Tongue (tissue), 2 donors: ENCODE results near the gene CLCN3. TPM values are rescaled to one million over a fixed set of nuclear protein-coding genes. Genes with fewer than 3 reads are reported as not detected.
A peak's percentile ranks its signal among the peaks of the same experiment; 100 is the strongest.
"Not testable (repeated sequence)": the region's sequence is repeated elsewhere in the genome, so short reads cannot be mapped to it uniquely, and the experiment has no call there.

Experiments
- DNase-seq: peaks from one replicate; pipeline ENCODE4 v3.0.0-alpha.2; 2015
- total RNA-seq: library from RNA; depleted of rRNA; stranded (reverse); fragments of >200 nt; gene quantifications from one replicate; pipeline ENCODE4 v1.2.3, GENCODE V29; 2014

Gene CLCN3
- 61.1 TPM for total RNA-seq

DNA sequence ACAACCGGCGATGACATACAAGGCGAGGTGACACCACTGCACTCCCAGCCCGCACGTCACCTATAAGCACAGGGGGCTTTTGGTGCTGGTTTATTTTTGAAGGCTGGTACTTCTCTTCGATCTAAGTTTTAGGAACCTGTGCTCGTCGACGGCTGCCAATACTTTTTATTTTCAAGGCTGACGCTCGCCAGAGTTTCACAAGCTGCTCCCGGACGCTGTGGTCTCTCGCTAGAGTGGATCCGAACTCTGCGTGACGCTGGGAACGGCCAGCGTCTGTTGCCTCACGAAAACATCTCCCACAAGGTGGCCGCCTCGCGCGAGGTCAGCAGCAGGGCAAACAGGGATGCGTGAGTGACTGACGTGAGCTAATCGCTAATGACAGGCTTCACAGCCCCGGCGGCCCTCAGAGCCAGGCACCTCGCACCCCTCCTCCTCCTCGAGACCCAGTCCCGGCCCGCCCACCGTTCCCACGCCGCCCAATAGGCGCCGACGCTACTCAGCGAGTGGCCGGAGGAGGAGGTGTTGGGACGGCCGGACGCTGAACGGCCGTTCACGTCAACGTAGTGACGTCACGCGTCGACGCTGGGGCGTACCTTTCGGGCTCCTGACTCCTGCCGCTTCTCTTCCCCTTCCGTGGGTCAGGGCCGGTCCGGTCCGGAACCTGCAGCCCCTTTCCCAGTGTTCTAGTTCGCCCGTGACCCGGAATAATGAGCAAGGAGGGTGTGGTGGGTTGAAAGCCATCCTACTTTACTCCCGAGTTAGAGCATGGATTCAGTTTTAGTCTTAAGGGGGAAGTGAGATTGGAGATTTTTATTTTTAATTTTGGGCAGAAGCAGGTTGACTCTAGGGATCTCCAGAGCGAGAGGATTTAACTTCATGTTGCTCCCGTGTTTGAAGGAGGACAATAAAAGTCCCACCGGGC is at the start of gene CLCN3:
TSS of gene CLCN3 (plus strand) at position 621 of the 922 bp plus-strand sequence. CDS start 15,351 bp downstream, outside the sequence.
- peak; percentile 99 for DNase-seq

DNA sequence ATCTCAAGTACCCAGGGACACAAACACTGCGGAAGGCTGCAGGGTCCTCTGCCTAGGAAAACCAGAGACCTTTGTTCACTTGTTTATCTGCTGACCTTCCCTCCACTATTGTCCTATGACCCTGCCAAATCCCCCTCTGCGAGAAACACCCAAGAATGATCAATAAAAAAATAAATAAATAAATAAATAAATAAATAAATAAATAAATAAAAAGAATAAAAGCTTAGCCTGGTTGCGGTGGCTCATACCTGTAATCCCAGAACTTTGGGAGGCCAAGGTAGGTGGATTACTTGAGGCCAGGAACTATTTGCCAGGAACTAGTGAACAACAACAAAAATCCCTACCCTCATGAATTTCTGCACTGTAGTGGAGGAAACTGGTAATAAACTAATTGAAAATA is 49.4 kb upstream of the CLCN3 start:
- DNase-seq, result not testable (repeated sequence)

GRCh38 chr4:169571435-169571834 is 48.9 kb upstream of the CLCN3 start:
- peak; percentile 7 for DNase-seq

DNA sequence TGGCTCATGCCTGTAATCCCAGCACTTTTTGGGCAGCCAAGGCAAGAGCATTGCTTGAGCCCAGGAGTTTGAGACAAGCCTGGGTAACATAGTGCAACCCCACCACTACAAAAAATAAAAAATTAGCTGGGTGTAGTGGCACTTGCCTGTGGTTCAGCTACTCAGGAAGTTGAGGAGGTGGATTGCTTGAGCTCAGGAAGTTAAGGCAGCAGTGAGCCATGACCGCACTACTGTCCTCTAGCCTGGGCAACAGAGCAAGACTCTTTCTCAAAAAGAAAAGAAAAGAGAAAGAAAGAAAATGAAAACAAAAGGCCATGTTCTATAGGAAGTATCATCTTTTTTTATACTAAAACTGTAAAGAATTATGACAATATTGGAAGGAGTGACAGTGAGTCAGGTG is 46.5 kb upstream of the CLCN3 start:
- DNase-seq, result no peak

- DNase-seq, result no peak
These were observed 38.2 kb upstream of the CLCN3 start for GRCh38 chr4:169582203-169582602.

DNA sequence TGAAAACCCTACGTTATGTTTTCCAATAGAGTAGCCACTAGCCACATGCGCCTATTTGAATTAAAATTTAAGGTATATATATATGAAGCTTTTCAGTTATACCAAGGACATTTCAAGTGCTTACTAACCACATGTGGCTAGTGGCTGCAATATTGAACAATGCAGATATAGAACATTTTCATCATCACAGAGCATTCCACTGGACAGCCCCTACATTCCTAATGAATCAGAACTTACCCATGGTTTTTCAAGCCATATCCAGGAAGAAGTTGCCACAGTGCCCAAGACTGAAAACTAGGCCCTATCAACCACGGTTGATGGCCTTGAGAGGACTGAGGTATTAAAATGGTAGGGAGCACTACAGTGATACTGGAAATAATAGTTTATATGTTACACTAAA is 37.7 kb upstream of the CLCN3 start:
- DNase-seq, result no peak

DNA sequence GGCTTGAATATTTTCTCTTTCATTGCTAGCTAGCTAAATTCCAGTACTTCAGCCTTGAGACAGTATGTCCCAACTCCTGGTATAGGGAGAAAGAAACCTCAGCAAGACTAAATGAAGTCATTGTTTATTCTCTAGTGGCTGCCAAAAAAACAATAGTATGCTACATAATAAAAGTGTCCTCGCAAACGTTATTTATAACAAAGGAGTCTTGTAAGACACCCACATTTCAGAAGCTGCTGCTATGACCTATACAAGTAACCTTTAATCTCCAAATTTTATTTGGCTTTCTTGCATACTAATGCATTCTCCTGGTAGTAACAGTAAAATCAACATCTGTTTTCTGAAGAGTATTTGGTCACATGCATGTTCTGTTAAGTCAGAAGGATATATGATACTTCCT is 36.8 kb upstream of the CLCN3 start:
- DNase-seq, result no peak

- DNase-seq, result no peak
These were observed 27.3 kb upstream of the CLCN3 start for GRCh38 chr4:169593050-169593560.

GRCh38 chr4:169594560-169595195 is 25.7 kb upstream of the CLCN3 start:
- no peak for DNase-seq

DNA sequence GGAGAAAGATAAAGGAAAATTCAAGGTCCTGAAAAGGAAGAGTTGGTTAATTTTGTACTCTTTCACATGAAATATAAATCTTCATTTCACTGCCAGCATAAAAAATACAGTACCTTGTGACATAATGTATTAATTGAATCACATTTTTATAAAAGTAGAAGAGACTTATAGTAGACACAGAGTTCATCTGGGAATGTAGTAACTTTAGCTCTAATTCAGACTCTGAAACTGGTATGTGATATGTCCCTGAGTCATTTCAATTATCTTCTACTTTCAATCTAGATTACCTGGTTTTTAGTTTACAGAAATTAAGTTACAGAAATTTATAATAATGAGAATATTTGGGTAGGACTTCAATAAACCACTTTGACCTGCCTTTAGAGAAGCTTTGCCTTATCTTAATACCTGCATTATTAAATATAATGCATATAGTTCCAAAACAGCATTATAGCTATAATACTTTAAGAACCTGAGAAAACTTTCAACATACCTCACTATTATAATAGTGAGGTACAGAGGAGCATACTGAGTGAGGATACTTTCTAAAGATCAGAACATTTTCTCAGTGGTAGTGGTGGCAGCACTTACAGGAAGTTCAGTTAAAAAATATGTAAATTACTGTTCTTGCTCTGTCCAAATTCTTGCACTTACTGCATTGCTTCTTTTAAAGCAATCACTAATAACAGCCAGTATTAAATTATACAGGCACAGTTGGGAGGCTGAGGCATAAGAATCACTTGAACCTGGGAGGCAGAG is 19.2 kb upstream of the CLCN3 start:
- no peak for DNase-seq

DNA sequence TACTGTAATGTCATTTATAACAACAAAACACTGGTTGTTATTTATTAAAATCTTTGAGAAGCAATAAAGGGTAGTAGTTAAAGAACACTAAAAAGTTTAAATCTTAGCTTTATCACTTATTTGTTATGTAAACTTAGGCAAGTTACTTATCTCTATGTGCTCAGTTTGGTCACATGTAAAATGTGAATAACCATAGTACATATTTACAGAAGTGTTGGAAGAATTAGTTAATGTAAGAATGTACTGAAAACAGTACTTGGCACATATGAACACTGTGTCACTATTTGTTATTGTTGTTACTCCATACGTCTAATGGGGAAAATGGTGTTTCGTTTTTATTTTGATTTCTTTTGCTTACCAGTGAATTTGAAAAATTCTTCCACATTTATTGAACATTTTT is 17.1 kb upstream of the CLCN3 start:
- DNase-seq, result no peak

- DNase-seq, result no peak
These were observed 16.1 kb upstream of the CLCN3 start for GRCh38 chr4:169604131-169604900.

DNA sequence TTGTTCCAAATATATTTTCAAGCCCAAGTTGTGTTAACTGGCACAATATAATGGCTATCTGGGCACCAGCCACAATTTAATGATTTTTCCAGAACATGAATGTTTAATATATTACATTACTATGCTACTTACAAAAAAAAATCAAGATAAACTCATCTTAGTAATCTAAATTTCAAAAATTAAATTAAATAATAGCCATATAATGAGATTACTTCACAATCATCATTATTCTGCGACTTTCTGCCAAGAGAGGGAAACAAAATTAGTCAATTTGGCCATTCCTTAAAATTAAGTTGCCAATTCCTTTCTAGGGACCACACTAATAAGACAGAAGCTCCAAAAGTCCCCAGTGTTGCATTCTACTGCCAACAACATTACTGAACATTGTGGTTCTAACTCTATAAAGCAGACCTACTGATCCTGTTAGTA is 15.5 kb upstream of the CLCN3 start:
- DNase-seq, result no peak

GRCh38 chr4:169611157-169611556 is 9.2 kb upstream of the CLCN3 start:
- DNase-seq, result peak; percentile 29

DNA sequence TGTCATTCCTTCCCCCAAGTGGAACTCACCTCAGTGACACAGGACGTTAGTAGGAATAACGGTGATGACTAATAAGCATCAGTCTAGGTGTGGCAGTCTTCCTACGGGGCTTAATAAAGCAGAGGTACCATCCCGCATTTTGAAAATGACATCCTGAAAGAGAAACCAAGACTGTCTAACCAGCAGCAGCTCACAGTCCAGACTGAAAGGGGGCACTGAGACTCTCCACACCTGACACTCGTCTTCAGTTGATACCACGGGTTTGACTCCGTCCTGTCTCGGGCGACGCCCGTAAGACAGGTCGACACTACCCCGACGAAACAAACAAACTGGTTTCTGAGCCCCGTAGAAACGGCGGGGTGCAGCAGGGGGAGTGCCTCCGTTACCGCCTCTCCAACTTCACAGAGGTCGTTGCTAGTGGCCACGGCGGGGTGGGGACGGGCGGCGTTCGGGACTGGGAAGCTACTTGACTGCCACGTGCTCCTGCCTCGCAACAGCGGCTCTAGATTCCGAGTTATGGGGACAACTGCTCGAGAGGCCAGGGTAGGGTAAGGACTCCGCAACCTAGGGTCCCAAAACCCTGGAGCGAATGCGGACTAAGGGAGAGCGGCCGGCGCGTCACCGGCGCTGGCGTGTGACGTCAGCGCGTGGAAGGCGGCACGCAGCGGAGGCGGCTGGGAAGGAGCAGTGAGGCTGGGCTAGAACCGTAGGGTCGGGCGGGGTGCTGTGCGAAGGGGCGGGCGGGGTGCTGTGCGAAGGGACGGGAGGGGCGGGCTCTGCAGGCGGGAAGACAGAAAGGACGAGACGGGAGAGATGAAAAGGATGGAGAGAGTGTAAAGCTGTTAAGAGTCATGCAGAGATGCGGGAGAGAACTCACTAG is 8.1 kb upstream of the CLCN3 start, which contains the start of gene NEK1:
TSS of gene NEK1 (minus strand) at position 593 of the 880 bp plus-strand sequence. CDS start 9,953 bp downstream, outside the sequence.
- peak; percentile 96 for DNase-seq

GRCh38 chr4:169612871-169613859 is 7.2 kb upstream of the CLCN3 start:
- DNase-seq, result peak; percentile 91

GRCh38 chr4:169615467-169616106 is 4.8 kb upstream of the CLCN3 start:
- DNase-seq, result no peak

GRCh38 chr4:169616846-169617245 is 3.5 kb upstream of the CLCN3 start:
- DNase-seq, result no peak

DNA sequence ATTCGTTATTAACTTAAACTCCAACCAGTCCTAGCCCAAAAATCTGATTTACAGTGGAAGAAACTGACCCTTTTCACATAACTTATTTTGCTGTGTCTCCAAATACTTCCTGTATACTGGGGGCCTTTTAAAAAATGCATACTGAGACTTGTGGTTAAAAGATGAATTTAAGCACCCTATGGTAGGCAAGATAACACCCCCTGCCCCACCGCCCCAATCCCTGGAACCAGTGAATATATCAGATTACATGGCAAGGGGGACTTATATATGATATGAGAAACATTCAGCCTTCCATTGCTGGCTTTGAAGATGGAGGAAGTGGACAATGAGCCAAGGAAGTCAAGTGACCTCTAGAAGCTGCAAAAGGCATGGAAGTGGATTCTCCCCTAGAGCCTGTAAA is 3.1 kb upstream of the CLCN3 start:
- DNase-seq, result no peak
